Peyer's patch (tissue), 4 donors: ENCODE data around the gene SUMO4. TPM values are rescaled to one million over a fixed set of nuclear protein-coding genes. Genes with fewer than 3 reads are reported as not detected.

ENCODE experiments used
- DNase-seq, 3 donors: peaks; one replicate each; pipeline ENCODE4 v3.0.0-alpha.2; 2017 to 2019
- H3K27ac ChIP-seq, 4 donors: fragments of 200-600 bp; sonication (generic); one replicate each; pipeline ENCODE4 v1.5.1; 2016 to 2019
- H3K27me3 ChIP-seq, 2 donors: fragments of 200-600 bp; sonication (generic); one replicate each; pipeline ENCODE4 v1.5.1; 2019
- H3K36me3 ChIP-seq, 3 donors: fragments of 200-600 bp; sonication (generic); one replicate each; pipeline ENCODE4 v1.5.1; 2016 to 2019
- H3K4me1 ChIP-seq, 4 donors: fragments of 200-600 bp; sonication (generic); one replicate each; pipeline ENCODE4 v1.5.1; 2016 to 2019
- H3K4me3 ChIP-seq, 4 donors: fragments of 200-600 bp; sonication (generic); 1 replicate in 3 of 4; 2 replicates in 1 of 4; pipeline ENCODE4 v1.5.1; 2016 to 2019; ENCODE audit warnings: mild to moderate bottlenecking in 1 of 4
- H3K9me3 ChIP-seq, 4 donors: fragments of 200-600 bp; sonication (generic); one replicate each; pipeline ENCODE4 v1.5.1; 2016 to 2019; ENCODE audit warnings: mild to moderate bottlenecking in 1 of 4
- POLR2A ChIP-seq, 2 donors: fragments of 450-650 bp; IDR thresholded peaks; one replicate each; pipeline ENCODE4 v1.5.1; 2017; ENCODE audit warnings: antibody characterized with exemption in 2 of 2, mild to moderate bottlenecking in 2 of 2, moderate library complexity in 2 of 2
- total RNA-seq, 4 donors: library from RNA; depleted of rRNA; stranded (reverse); fragments of >200 nt; gene quantifications; one replicate each; pipeline ENCODE4 v1.1.0, GENCODE V29; 2016
- TF ChIP-seq, protein P1 (sequence below), 6 experiments: fragments of 450-650 bp in 4 of 6; fragments of 200-600 bp in 2 of 6; sonication (generic) in 1 of 6; IDR thresholded peaks; one replicate each; pipeline ENCODE4 v1.5.1; 2017 to 2019; ENCODE audit warnings: antibody characterized with exemption in 6 of 6, mild to moderate bottlenecking in 3 of 6, moderate library complexity in 1 of 6

SUMO4 gene
- total RNA-seq, 4 donors from 2014 or later: 5.1 to 8.2 (median 7.0) TPM; not detected in 1

DNA sequence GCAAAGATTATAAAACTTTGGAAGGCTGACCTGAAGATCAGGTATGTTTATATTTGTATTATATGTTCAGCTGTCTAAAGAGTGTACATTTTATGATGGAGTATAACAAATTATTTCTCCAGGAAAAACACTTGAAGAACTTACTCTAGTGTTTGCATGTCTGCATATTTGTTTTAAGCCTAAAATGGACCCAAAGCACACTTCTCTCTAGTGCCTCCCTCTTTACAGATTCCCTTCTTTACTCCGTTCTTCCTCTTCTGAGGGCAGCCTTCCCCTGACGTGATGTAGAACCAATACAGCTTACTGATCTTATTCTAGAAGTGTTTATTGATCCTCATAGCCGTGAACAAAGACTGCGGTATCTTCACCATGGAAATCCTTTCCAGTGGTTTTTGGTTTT, 13.9 kb downstream of the SUMO4 start:
- DNase-seq: no peak
- no peaks in the 10 kb centered on the region for H3K4me1 ChIP-seq
- H3K36me3 ChIP-seq: peaks cover 0 to 17% (median 0%) of the 10 kb centered on the region in 3 donors
- TF ChIP-seq, protein P1, sequence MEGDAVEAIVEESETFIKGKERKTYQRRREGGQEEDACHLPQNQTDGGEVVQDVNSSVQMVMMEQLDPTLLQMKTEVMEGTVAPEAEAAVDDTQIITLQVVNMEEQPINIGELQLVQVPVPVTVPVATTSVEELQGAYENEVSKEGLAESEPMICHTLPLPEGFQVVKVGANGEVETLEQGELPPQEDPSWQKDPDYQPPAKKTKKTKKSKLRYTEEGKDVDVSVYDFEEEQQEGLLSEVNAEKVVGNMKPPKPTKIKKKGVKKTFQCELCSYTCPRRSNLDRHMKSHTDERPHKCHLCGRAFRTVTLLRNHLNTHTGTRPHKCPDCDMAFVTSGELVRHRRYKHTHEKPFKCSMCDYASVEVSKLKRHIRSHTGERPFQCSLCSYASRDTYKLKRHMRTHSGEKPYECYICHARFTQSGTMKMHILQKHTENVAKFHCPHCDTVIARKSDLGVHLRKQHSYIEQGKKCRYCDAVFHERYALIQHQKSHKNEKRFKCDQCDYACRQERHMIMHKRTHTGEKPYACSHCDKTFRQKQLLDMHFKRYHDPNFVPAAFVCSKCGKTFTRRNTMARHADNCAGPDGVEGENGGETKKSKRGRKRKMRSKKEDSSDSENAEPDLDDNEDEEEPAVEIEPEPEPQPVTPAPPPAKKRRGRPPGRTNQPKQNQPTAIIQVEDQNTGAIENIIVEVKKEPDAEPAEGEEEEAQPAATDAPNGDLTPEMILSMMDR (IDR thresholded peaks at IDR 0.05): no peak
- TF ChIP-seq POLR2A (IDR thresholded peaks at IDR 0.05): no peak
- no peak overlapping the region for H3K4me3 ChIP-seq
- no peaks in the 10 kb centered on the region for H3K27me3 ChIP-seq
- H3K9me3 ChIP-seq: no peaks in the 10 kb centered on the region
- H3K27ac ChIP-seq: no peak overlapping the region

DNA sequence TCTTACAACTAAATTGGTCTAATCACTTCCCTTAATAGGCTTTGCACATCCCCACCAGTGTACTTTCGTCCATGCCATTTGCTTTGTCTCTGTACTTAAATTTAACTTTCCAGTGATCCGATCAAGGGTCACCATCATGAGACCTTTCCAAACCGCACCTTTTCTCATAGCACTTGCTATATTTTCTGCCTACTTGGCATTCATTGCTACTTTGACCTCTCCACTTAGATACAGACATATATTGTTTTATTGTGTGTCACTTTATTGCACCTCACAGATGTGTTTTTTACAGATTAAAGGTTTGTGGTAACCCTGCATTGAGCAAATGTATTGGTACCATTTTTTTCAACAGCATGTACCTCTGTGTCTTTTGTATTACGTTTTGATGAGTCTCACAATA, 14.8 kb downstream of the SUMO4 start:
- no peaks in the 10 kb centered on the region for H3K27me3 ChIP-seq
- H3K9me3 ChIP-seq: no peaks in the 10 kb centered on the region
- no peak overlapping the region for H3K27ac ChIP-seq
- H3K4me3 ChIP-seq: no peak overlapping the region
- H3K4me1 ChIP-seq: no peaks in the 10 kb centered on the region
- TF ChIP-seq POLR2A (IDR thresholded peaks at IDR 0.05): no peak
- TF ChIP-seq, protein P1 (IDR thresholded peaks at IDR 0.05): no peak
- DNase-seq: no peak
- peaks cover 0 to 11% (median 0%) of the 10 kb centered on the region in 3 donors for H3K36me3 ChIP-seq

DNA sequence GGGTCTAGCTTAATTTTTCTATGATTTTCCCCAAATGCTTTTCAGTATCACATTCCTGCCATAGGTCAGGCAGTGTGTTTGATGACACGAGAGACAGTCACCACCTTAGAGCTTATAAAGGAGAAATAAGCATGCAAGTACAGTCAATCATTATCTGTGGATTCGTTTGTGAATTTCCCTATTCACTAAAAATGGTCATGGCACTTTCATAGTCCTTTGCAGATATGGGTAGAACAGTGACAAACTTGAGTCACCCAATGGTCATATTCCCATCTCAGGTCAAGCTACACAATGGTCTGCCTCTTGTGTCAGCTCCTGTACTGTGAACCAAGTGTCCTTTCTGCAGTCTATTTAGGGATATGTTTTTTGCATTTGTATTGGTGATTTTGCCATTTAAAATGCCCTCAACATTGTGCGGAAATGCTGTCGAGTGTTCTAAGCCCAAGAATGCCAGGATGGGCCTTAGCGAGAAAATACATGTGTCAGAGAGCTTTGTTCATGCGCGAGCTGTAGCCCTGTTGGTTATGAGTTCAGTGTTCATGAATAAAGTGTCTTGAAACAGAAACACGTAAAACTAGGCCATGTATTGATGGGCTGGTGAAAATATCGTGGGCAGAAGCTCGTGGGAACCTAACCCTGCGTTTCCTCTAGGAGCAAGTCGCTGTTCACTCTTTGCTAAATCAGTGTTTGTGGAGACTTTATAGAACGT, 19.8 kb downstream of the SUMO4 start:
- no peaks in the 10 kb centered on the region for H3K27me3 ChIP-seq
- TF ChIP-seq POLR2A (IDR thresholded peaks at IDR 0.05): no peak
- TF ChIP-seq, protein P1 (IDR thresholded peaks at IDR 0.05): no peak
- DNase-seq: no peak
- H3K9me3 ChIP-seq: no peaks in the 10 kb centered on the region
- H3K4me1 ChIP-seq: peaks cover 0 to 4% (median 0%) of the 10 kb centered on the region in 4 donors
- no peak overlapping the region for H3K4me3 ChIP-seq
- no peaks in the 10 kb centered on the region for H3K36me3 ChIP-seq
- H3K27ac ChIP-seq: no peak overlapping the region

DNA sequence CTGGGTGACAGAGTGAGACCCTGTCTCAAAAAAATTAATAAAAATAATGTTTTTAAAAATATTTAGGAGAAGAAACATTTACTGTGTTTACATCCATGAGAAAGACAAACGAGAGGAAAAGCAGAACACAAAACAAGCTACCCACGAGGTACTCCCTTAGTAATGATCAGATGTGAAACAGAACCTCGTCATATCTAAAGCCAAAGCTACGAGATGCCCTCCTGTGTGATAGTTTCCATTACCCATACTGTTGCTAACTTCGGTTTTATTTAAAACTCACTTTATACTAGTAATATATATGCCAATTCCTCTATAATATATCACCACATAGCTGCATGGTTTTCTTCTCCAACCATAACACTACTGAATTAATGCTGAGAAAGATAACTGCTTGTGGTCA, 21.1 kb downstream of the SUMO4 start:
- H3K27me3 ChIP-seq: no peaks in the 10 kb centered on the region
- H3K36me3 ChIP-seq: no peaks in the 10 kb centered on the region
- DNase-seq: no peak
- no peak overlapping the region for H3K4me3 ChIP-seq
- H3K9me3 ChIP-seq: no peaks in the 10 kb centered on the region
- H3K4me1 ChIP-seq: peaks cover 0 to 4% (median 0%) of the 10 kb centered on the region in 4 donors
- no peak overlapping the region for H3K27ac ChIP-seq
- TF ChIP-seq, protein P1 (IDR thresholded peaks at IDR 0.05): no peak
- TF ChIP-seq POLR2A (IDR thresholded peaks at IDR 0.05): no peak

DNA sequence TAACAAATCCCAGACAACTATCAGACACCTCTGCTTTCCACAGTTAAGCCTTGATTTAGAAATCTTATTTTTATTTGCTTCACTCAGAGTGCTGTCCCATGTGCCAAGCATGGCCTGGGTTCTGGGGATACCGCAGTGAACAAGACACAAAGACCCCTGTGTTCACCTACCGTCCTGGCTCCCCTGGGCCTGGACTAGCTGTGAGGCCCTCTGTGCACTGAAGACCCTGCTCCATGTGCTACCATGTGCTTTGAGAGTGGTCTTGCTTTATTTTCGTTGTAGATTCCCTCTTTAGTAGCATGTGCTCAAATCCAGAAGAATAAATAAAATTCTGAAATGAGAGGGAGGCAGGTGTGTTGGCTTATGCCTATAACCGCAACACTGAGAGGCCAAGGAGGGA, 22.5 kb downstream of the SUMO4 start:
- Histone ChIP-seq H3K4me1 (peaks cover 0 to 4% (median 0%) of the 10 kb centered on the region in 4 donors), H3K4me3 (no peak overlapping the region), H3K27me3 (no peaks in the 10 kb centered on the region), H3K27ac (no peak overlapping the region), H3K36me3 (no peaks in the 10 kb centered on the region), H3K9me3 (no peaks in the 10 kb centered on the region)
- DNase-seq: no peak
- TF ChIP-seq, protein P1 (IDR thresholded peaks at IDR 0.05): no peak
- TF ChIP-seq POLR2A (IDR thresholded peaks at IDR 0.05): no peak
